OCI-LY3 (cell line): ENCODE measurements around the gene SLC8A1.

ENCODE experiments used
- H2AFZ ChIP-seq: fragments of 200-600, 300-600 bp; shearing (Covaris generic); 2 replicates; pipeline ENCODE4 v1.6.0; 2014; ENCODE audit warnings: antibody characterized with exemption, low read depth, low read length
- H3K27ac ChIP-seq: fragments of 200-600, 300-600 bp; sonication (generic); 2 replicates; pipeline ENCODE4 v1.5.1; 2014; ENCODE audit warnings: mild to moderate bottlenecking, low read length, moderate library complexity, mixed read lengths
- H3K27me3 ChIP-seq: fragments of 200-600, 300-600 bp; sonication (generic); 2 replicates; pipeline ENCODE4 v1.6.1; 2014; ENCODE audit warnings: low read depth, low read length, mixed read lengths
- H3K36me3 ChIP-seq: fragments of 200-600, 300-600 bp; sonication (generic); replicated peaks from 2 replicates; pipeline ENCODE3; 2014; ENCODE audit warnings: low read depth, low read length, mixed read lengths
- H3K4me1 ChIP-seq: fragments of 300-600, 200-600 bp; sonication (generic); 2 replicates; pipeline ENCODE4 v1.6.1; 2014; ENCODE audit warnings: low read length, mixed read lengths
- H3K4me2 ChIP-seq: fragments of 200-600, 300-600 bp; sonication (generic); 2 replicates; pipeline ENCODE4 v1.6.1; 2014; ENCODE audit warnings: low read length, mixed read lengths
- H3K4me3 ChIP-seq: fragments of 300-600, 200-600 bp; sonication (generic); 2 replicates; pipeline ENCODE4 v1.5.1; 2014; ENCODE audit warnings: antibody characterized with exemption, mild to moderate bottlenecking, low read length, moderate library complexity
- H3K79me2 ChIP-seq: fragments of 300-600, 200-600 bp; shearing (Covaris generic); 2 replicates; pipeline ENCODE4 v1.6.1; 2014; ENCODE audit warnings: mild to moderate bottlenecking, low read length, mixed read lengths
- H3K9ac ChIP-seq: fragments of 300-600, 200-600 bp; shearing (Covaris generic); 2 replicates; pipeline ENCODE4 v1.6.0; 2014; ENCODE audit warnings: mild to moderate bottlenecking, low read length, moderate library complexity
- H3K9me3 ChIP-seq: fragments of 200-600, 300-600 bp; shearing (Covaris generic); 2 replicates; pipeline ENCODE4 v1.6.1; 2014; ENCODE audit warnings: low read length, mixed read lengths; ENCODE audit not compliant: insufficient read depth
- H4K20me1 ChIP-seq: fragments of 200-600, 300-600 bp; sonication (generic); 2 replicates; pipeline ENCODE4 v1.6.1; 2016; ENCODE audit warnings: low read length, mixed read lengths; ENCODE audit not compliant: insufficient read depth
- CTCF ChIP-seq: fragments of 200-600, 300-600 bp; sonication (generic); IDR thresholded peaks from 2 replicates; pipeline ENCODE4 v1.5.1; 2014; ENCODE audit warnings: antibody characterized with exemption, low read length, low read depth
- EZH2phosphoT487 ChIP-seq: fragments of 200-600 bp; shearing (Covaris generic); IDR thresholded peaks from 2 replicates; pipeline ENCODE4 v1.6.1; 2018; ENCODE audit warnings: antibody characterized with exemption, mixed run types, low read depth

SLC8A1 gene

DNA sequence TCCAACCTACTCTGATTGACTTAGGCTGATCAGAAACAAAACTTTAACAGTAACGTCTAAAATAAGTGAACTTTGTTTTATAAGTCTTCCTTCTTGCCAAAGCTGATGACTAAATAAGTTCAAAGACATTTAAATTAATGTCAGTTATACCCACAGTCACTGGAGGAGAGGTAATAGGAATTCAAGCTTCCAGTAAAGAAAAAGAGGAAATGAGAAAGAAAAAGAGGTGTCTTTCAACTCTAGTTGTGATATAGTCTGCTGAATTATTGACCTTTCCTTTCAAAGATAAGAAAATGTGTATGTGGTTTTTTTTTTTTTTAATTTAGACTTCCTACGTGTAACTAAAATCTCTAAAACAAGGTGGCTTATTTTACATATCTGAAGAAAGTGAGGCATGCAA is 191.5 kb downstream of the SLC8A1 start:
- Histone ChIP-seq H3K79me2 (no peaks in the 10 kb centered on the region), H3K4me3 (no peak overlapping the region), H2AFZ (no peak overlapping the region), H3K4me2 (no peak overlapping the region), H3K9me3 (no peaks in the 10 kb centered on the region), H3K4me1 (peaks cover 10% of the 10 kb centered on the region), H3K9ac (no peak overlapping the region), H3K27me3 (no peaks in the 10 kb centered on the region), H3K27ac (no peak overlapping the region), H3K36me3 (no peaks in the 10 kb centered on the region), H4K20me1 (no peaks in the 10 kb centered on the region)
- no peak for TF ChIP-seq CTCF
- TF ChIP-seq EZH2phosphoT487, result no peak

DNA sequence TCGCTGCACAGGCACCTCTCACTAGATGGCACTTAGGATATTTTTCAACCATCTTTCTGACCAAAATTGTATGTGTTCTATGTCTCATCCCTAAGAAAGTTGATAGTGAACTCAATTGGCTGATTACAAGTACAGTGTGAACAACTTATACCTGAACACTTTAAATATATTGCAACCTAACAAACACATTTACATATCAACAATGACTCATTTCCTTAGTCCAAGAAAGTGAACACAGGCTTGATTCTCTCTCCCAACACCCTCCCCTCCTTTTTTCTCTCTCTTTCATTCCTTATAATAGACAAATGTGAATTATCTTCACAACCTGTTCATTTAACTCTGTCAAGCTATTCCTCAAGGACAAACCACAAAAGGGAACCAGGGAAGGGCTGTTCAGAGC is 192.0 kb downstream of the SLC8A1 start:
- TF ChIP-seq CTCF (no peak), EZH2phosphoT487 (no peak)
- H3K4me1 ChIP-seq, result peaks cover 10% of the 10 kb centered on the region

GRCh38 chr2:40258135-40258457 is 193.8 kb downstream of the SLC8A1 start:
- H3K9me3 ChIP-seq, result no peaks in the 10 kb centered on the region
- H3K4me1 ChIP-seq, result peaks cover 10% of the 10 kb centered on the region
- no peaks in the 10 kb centered on the region for H4K20me1 ChIP-seq
- TF ChIP-seq EZH2phosphoT487 (no peak), CTCF (no peak)
- no peaks in the 10 kb centered on the region for H3K27me3 ChIP-seq
- no peaks in the 10 kb centered on the region for H3K36me3 ChIP-seq
- no peak overlapping the region for H3K27ac ChIP-seq
- H3K4me2 ChIP-seq, result no peak overlapping the region
- H2AFZ ChIP-seq, result no peak overlapping the region
- H3K9ac ChIP-seq, result no peak overlapping the region
- H3K4me3 ChIP-seq, result no peak overlapping the region
- no peaks in the 10 kb centered on the region for H3K79me2 ChIP-seq

More for the DNA sequence above, 192.0 kb downstream of the SLC8A1 start:
- no peaks in the 10 kb centered on the region for H4K20me1 ChIP-seq
- H3K36me3 ChIP-seq, result no peaks in the 10 kb centered on the region
- no peaks in the 10 kb centered on the region for H3K27me3 ChIP-seq
- no peak overlapping the region for H3K27ac ChIP-seq
- no peak overlapping the region for H3K9ac ChIP-seq
- H3K4me3 ChIP-seq, result no peak overlapping the region
- no peak overlapping the region for H2AFZ ChIP-seq
- no peaks in the 10 kb centered on the region for H3K9me3 ChIP-seq
- H3K79me2 ChIP-seq, result no peaks in the 10 kb centered on the region
- H3K4me2 ChIP-seq, result no peak overlapping the region

DNA sequence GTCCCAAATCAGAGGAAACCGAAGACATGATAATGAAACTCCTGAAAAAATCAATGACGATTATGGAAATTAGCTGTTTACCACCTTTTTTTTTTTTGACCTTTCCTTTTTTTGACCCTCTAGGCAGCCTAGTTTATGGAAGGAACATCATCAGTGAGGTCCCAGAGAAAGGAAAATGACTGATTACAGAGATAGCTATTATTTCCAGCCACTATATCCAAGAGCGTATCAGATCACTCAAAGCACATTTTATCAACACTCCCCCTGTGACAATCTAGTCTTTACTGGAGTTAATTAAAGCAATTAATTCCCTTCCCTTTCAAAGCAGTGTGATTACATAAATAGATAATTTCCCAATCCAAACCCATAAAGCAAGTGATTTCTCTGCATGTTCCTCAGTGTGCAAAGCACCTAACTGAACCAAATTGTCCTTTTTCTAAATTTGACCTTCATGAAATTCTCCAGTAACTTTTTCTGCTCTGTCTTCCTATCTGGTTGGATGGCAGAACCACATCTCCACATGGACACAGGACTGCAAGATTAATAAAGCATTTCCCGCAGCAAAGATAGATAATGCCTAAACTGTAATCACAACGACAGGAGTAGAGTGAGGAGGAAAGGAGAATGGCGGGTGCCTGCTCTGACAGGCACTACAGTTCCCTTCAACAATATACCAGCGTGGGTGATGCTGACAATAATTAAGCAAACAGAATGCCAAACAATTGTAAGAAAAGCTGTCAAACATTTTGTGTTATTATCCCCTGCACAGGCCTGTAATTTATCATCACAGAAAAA is 194.4 kb downstream of the SLC8A1 start:
- no peaks in the 10 kb centered on the region for H3K27me3 ChIP-seq
- no peak overlapping the region for H3K9ac ChIP-seq
- no peaks in the 10 kb centered on the region for H4K20me1 ChIP-seq
- no peaks in the 10 kb centered on the region for H3K79me2 ChIP-seq
- H3K9me3 ChIP-seq, result no peaks in the 10 kb centered on the region
- H3K4me2 ChIP-seq, result no peak overlapping the region
- H3K4me3 ChIP-seq, result no peak overlapping the region
- TF ChIP-seq CTCF (no peak), EZH2phosphoT487 (no peak)
- no peaks in the 10 kb centered on the region for H3K36me3 ChIP-seq
- H3K27ac ChIP-seq, result no peak overlapping the region
- H2AFZ ChIP-seq, result no peak overlapping the region
- H3K4me1 ChIP-seq, result peaks cover 10% of the 10 kb centered on the region
